ENCODE data around the gene QRSL1. TPM values are rescaled to one million over a fixed set of nuclear protein-coding genes. Genes with fewer than 3 reads are reported as not detected.
A peak's percentile ranks its signal among the peaks of the same experiment; 100 is the strongest.

The QRSL1 gene
- total RNA-seq, 2 donors from 2014 or later, result 3.0 to 6.2 TPM

DNA sequence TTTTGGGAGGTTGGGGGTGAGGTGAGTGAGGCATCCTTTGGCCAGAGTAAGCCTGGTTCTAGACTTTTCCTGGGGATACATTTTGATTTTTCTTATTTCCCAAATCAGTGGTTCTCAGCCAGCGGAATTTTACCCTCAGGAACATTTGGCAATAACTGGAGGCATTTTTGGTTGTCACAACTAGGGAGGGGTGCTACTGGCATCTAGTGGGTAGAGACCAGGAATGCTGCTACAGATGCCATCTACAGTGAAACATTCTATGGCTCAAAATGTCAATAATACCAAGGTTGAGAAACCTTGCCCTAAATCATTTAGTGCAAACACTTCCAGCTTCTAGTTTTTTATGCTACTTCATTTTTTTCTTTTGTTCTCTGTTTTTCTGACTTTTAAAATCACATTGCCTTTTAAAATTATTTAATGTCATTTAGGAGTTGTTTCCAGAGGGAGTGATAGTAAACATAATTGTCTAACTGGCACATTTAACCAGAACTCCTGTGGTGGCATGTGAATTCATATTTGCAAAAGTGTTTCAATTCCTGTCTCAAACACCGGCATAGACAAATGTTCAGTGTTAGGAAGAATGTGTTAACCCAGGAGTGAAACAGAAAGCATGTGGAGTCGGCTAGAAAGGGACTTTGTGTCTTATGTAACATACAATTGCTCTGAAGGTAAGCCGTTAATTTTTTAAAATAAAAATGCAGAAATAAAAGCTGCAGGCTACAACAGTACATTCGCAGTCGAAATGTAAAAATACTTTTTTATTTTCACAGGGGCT, 59.0 kb downstream of the QRSL1 start:
- TF ChIP-seq, protein P1, sequence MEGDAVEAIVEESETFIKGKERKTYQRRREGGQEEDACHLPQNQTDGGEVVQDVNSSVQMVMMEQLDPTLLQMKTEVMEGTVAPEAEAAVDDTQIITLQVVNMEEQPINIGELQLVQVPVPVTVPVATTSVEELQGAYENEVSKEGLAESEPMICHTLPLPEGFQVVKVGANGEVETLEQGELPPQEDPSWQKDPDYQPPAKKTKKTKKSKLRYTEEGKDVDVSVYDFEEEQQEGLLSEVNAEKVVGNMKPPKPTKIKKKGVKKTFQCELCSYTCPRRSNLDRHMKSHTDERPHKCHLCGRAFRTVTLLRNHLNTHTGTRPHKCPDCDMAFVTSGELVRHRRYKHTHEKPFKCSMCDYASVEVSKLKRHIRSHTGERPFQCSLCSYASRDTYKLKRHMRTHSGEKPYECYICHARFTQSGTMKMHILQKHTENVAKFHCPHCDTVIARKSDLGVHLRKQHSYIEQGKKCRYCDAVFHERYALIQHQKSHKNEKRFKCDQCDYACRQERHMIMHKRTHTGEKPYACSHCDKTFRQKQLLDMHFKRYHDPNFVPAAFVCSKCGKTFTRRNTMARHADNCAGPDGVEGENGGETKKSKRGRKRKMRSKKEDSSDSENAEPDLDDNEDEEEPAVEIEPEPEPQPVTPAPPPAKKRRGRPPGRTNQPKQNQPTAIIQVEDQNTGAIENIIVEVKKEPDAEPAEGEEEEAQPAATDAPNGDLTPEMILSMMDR (IDR thresholded peaks at IDR 0.05), result peak in 4 of 7 experiments; percentile 12 to 53 (median 42)
- no peak for TF ChIP-seq POLR2A (IDR thresholded peaks at IDR 0.05)
- H3K9me3 ChIP-seq, result no peaks in the 10 kb centered on the region
- H3K27me3 ChIP-seq, result no peaks in the 10 kb centered on the region
- intact Hi-C loops (cut with DNase I), result no loop called here
- DNase-seq, result peak in 2 of 4 donors; percentile 36 to 45
- no peak overlapping the region for H3K4me3 ChIP-seq
- H3K36me3 ChIP-seq (replicated peaks in 1 of 2; ENCODE audit: insufficient read depth in 1 of 2, low read depth in 2 of 2), result no peaks in the 10 kb centered on the region
- ATAC-seq, result peak; percentile 22
- peak overlapping the region in 2 of 4 donors; percentile 54 to 61 for H3K27ac ChIP-seq
- WGBS, 2 donors, result 41 to 49% methylated on average over 6 of the region's 6 CpGs
- H3K4me1 ChIP-seq, result peaks cover 43% of the 10 kb centered on the region

DNA sequence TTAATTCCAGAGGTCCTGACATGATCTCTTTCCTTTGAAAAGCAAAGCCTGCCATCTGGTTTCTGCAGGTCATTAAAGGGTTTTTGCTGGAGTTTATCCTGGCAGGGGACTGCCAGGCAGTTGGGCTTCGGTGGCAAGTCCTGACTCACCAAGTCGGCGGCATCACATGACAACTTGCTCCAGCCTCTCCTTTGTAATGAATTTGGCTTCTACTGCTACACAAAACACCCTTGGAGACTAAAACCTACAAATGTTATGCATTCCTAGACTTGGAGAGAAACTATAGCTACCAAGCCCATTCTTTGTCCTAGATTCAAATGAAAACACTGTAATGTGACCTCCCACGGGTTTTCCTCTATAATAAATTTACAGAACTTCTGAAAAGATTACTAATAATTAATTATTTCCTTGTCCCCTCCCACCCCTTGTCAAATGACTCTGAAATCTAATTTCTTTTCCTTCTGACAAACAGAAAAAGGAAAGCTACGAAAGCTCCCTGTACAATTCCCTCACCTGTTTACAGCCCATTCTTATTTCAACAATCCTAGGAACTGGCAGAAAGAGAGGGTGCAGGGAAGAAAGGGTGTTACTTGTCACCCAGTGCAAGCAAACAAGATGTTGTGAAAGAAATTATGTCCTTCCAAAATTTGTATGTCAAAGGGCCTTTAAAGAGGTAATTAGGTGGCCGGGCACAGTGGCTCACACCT, 62.9 kb downstream of the QRSL1 start:
- Histone ChIP-seq H3K36me3 (replicated peaks in 1 of 2; ENCODE audit: insufficient read depth in 1 of 2, low read depth in 2 of 2) (no peaks in the 10 kb centered on the region), H3K4me1 (peaks cover 45% of the 10 kb centered on the region), H3K4me3 (no peak overlapping the region), H3K27ac (peak overlapping the region; percentile 81 to 93 (median 91)), H3K9me3 (no peaks in the 10 kb centered on the region), H3K27me3 (no peaks in the 10 kb centered on the region)
- peak in 2 of 3 donors; percentile 25 to 45 for TF ChIP-seq POLR2A (IDR thresholded peaks at IDR 0.05)
- TF ChIP-seq, protein P1 (IDR thresholded peaks at IDR 0.05), result no peak
- intact Hi-C loops (cut with DNase I), result no loop called here
- peak; percentile 93 for ATAC-seq
- DNase-seq, result peak; percentile 80 to 91 (median 89)
- WGBS, 2 donors, result 19 to 22% methylated on average over 6 of the region's 6 CpGs

DNA sequence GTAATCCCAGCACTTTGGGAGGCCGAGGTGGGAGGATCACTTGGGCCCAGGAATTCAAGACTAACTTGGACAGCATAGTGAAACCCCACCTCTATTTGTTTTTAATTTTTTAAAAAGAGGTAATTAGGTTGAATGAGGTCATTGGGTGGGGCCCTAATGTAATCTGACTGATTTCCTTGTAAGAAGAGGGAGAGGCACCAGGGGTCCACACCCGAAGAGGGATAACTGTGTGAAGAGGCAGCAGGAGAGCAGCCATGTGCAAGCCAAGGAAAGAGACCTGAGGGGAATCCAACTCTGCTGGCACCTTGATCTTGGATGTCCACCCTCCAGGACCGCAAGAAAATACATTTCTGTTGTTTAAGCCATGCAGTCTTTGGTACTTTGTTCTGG, 63.4 kb downstream of the QRSL1 start:
- Histone ChIP-seq H3K9me3 (no peaks in the 10 kb centered on the region), H3K27ac (peak overlapping the region; percentile 81 to 93 (median 91)), H3K4me3 (no peak overlapping the region), H3K27me3 (no peaks in the 10 kb centered on the region), H3K4me1 (peaks cover 44% of the 10 kb centered on the region), H3K36me3 (replicated peaks in 1 of 2; ENCODE audit: insufficient read depth in 1 of 2, low read depth in 2 of 2) (no peaks in the 10 kb centered on the region)
- no peak for ATAC-seq
- TF ChIP-seq POLR2A (IDR thresholded peaks at IDR 0.05), result no peak
- intact Hi-C loops (cut with DNase I), result no loop called here
- DNase-seq, result no peak
- 68 to 80% methylated on average over 3 of the region's 3 CpGs for WGBS, 2 donors

DNA sequence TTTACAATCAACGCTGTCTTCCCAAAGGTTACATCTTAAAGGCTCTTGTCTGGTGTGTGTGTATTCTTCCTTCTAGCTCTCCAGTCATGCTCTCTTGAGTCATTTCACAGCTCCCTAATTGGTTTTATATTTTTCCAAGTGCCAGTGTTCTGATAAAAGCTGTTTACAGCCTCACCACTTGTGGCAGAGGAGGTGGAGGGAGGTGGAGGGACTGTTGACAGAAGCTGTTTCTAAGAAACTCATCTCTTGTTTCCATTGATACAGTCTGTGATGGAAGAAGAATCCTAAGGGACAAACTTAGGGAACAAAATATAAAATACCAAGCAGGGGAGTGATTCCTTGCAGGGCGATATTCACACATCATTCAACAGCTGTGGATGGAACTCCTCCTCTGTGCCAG, 64.0 kb downstream of the QRSL1 start:
- Histone ChIP-seq H3K27me3 (no peaks in the 10 kb centered on the region), H3K4me3 (no peak overlapping the region), H3K9me3 (no peaks in the 10 kb centered on the region), H3K4me1 (peaks cover 38% of the 10 kb centered on the region), H3K27ac (peak overlapping the region; percentile 81 to 93 (median 91)), H3K36me3 (replicated peaks in 1 of 2; ENCODE audit: insufficient read depth in 1 of 2, low read depth in 2 of 2) (no peaks in the 10 kb centered on the region)
- 79 to 84% methylated on average over 2 of the region's 2 CpGs for WGBS, 2 donors
- no peak for ATAC-seq
- TF ChIP-seq POLR2A (IDR thresholded peaks at IDR 0.05), result no peak
- TF ChIP-seq, protein P1 (IDR thresholded peaks at IDR 0.05), result no peak
- no peak for DNase-seq
- intact Hi-C loops (cut with DNase I), result no loop called here

DNA sequence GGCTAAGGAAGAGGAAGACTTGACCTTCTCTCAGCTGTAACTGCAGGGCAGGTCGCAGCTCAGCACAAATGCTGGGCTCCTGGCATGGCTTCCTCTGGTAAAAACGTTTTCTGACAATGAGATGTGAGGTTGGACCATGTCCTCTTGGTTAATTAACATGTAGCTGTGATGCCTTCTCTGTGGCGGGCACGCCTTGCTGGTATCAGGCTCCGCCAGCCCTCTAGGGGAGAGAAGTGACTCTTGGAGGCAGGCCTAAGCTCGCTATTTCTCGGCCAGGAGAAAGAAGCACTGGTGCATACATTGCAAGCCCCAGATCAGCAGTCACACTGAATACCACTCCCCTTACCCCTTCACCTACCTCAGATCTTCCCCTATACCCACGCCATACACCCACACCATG, 65.0 kb downstream of the QRSL1 start:
- H3K9me3 ChIP-seq, result no peaks in the 10 kb centered on the region
- peaks cover 35% of the 10 kb centered on the region for H3K4me1 ChIP-seq
- TF ChIP-seq, protein P1 (IDR thresholded peaks at IDR 0.05), result no peak
- no peak for TF ChIP-seq POLR2A (IDR thresholded peaks at IDR 0.05)
- no peaks in the 10 kb centered on the region for H3K36me3 ChIP-seq (replicated peaks in 1 of 2; ENCODE audit: insufficient read depth in 1 of 2, low read depth in 2 of 2)
- peak overlapping the region in 1 of 4 donors; percentile 92 for H3K27ac ChIP-seq
- ATAC-seq, result no peak
- H3K4me3 ChIP-seq, result no peak overlapping the region
- WGBS, 2 donors, result 72 to 73% methylated on average over 8 of the region's 8 CpGs
- intact Hi-C loops (cut with DNase I), result no loop called here
- DNase-seq, result no peak
- no peaks in the 10 kb centered on the region for H3K27me3 ChIP-seq

Measured in body of pancreas (tissue), 4 donors.